ENCODE results near the gene LZTS2.

LZTS2 gene

DNA sequence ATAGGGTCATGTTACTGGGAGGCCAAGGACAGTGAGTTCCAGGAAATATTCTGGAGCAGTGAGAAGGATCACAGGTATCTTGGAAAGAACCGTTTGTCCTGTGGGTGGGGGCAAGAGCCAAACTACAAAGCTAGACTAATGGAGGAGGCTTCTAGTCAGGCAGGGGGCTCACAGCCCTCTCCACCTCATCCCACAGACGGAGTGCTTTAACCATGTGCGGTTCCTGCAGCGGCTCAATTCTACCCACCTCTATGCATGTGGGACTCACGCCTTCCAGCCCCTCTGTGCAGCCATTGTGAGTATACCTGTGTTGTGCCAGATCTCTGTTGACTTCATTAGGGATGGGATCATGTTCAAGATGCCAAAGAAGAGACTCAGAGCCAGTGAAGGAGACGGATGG lies 22.2 kb upstream of the LZTS2 start:
- CTCF ChIA-PET, result no interaction called here

GRCh38 chr10:100978121-100978900 lies 21.3 kb upstream of the LZTS2 start:
- DNase-seq (ENCODE audit: extremely low spot score), result no peak
- ChIA-PET POLR2A (no interaction called here), CTCF (no interaction called here)
- no peak for TF ChIP-seq ELF4 (IDR thresholded peaks at IDR 0.05)
- no peak for TF ChIP-seq FOXA1 (IDR thresholded peaks at IDR 0.05)
- no peak for TF ChIP-seq PKNOX1 (IDR thresholded peaks at IDR 0.05)
- TF ChIP-seq BHLHE40 (IDR thresholded peaks at IDR 0.05; ENCODE audit: borderline replicate concordance), result no peak
- TF ChIP-seq L3MBTL2 (conservative IDR thresholded peaks at IDR 0.05), result no peak
- TF ChIP-seq FOXK2 (IDR thresholded peaks at IDR 0.05), result no peak
- TF ChIP-seq FOXM1 (IDR thresholded peaks at IDR 0.05; ENCODE audit: borderline replicate concordance), result no peak
- TF ChIP-seq SUZ12 (IDR thresholded peaks at IDR 0.05), result no peak
- TF ChIP-seq SP1 (IDR thresholded peaks at IDR 0.05), result no peak
- no peak for TF ChIP-seq LEF1 (IDR thresholded peaks at IDR 0.05; ENCODE audit: borderline replicate concordance)
- TF ChIP-seq ARNT (IDR thresholded peaks at IDR 0.05), result no peak
- no peak for TF ChIP-seq HDGF (IDR thresholded peaks at IDR 0.05; ENCODE audit: borderline replicate concordance)
- no peak for TF ChIP-seq NFRKB (IDR thresholded peaks at IDR 0.05)
- no peak for TF ChIP-seq TARDBP (IDR thresholded peaks at IDR 0.05)
- no peak for TF ChIP-seq CTBP1 (IDR thresholded peaks at IDR 0.05; ENCODE audit: borderline replicate concordance)
- no peak for TF ChIP-seq ZNF384 (IDR thresholded peaks at IDR 0.05)

More for the DNA sequence above, 22.2 kb upstream of the LZTS2 start:
- TF ChIP-seq CTBP1 (IDR thresholded peaks at IDR 0.05; ENCODE audit: borderline replicate concordance), result no peak
- DNase-seq (ENCODE audit: extremely low spot score), result no peak
- POLR2A ChIA-PET, result interaction anchor here (0.6 kb wide), 1 partner anchor 369 kb away, joined by 3 read pairs; no protein-coding TSS in a partner anchor

DNA sequence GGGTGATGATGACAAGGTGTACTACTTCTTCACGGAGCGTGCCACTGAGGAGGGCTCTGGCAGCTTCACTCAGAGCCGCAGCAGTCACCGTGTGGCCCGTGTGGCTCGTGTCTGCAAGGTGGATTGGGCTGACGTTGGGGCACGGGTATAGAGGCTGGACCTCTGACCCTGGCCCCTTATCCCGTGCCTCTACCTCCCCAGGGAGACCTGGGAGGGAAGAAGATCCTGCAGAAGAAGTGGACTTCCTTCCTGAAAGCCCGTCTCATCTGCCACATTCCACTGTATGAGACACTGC lies 20.8 kb upstream of the LZTS2 start:
- POLR2A ChIA-PET, result no interaction called here
- CTCF ChIA-PET, result no interaction called here
- no peak for DNase-seq (ENCODE audit: extremely low spot score)
- TF ChIP-seq L3MBTL2 (conservative IDR thresholded peaks at IDR 0.05), result no peak

DNA sequence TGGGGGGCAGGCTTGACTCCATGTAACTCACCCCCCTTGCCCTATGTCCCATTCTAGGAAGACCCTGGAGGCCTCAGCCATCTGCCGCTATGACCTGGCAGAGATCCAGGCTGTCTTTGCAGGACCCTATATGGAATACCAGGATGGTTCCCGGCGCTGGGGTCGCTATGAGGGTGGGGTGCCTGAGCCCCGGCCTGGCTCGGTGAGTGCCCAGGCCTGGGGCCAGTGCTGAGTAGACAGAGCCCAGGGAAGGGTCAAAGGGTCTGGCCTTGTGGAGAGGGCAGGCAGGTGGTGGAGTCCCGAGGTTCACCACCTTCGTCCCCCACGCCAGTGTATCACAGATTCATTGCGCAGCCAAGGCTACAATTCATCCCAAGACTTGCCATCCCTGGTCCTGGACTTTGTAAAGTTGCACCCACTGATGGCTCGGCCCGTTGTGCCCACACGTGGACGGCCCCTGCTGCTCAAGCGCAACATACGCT lies 19.8 kb upstream of the LZTS2 start:
- ChIA-PET POLR2A (no interaction called here), CTCF (no interaction called here)
- no peak for DNase-seq (ENCODE audit: extremely low spot score)
- no peak for TF ChIP-seq HDGF (IDR thresholded peaks at IDR 0.05; ENCODE audit: borderline replicate concordance)
- TF ChIP-seq SUZ12 (IDR thresholded peaks at IDR 0.05), result no peak
- no peak for TF ChIP-seq ZNF384 (IDR thresholded peaks at IDR 0.05)
- no peak for TF ChIP-seq ELF4 (IDR thresholded peaks at IDR 0.05)

GRCh38 chr10:100980311-100980710 lies 19.3 kb upstream of the LZTS2 start:
- POLR2A ChIA-PET, result interaction anchor here (1.5 kb wide), 1 partner anchor 12 kb away, joined by 3 read pairs; no protein-coding TSS in a partner anchor
- no peak for TF ChIP-seq LEF1 (IDR thresholded peaks at IDR 0.05; ENCODE audit: borderline replicate concordance)
- TF ChIP-seq ZNF384 (IDR thresholded peaks at IDR 0.05), result no peak
- no peak for TF ChIP-seq L3MBTL2 (conservative IDR thresholded peaks at IDR 0.05)
- no peak for TF ChIP-seq ELF4 (IDR thresholded peaks at IDR 0.05)
- no peak for TF ChIP-seq SP1 (IDR thresholded peaks at IDR 0.05)
- no peak for TF ChIP-seq SUZ12 (IDR thresholded peaks at IDR 0.05)
- TF ChIP-seq FOXA1 (IDR thresholded peaks at IDR 0.05), result no peak
- no peak for TF ChIP-seq BHLHE40 (IDR thresholded peaks at IDR 0.05; ENCODE audit: borderline replicate concordance)
- no peak for TF ChIP-seq FOXK2 (IDR thresholded peaks at IDR 0.05)
- no peak for TF ChIP-seq TARDBP (IDR thresholded peaks at IDR 0.05)
- TF ChIP-seq CTBP1 (IDR thresholded peaks at IDR 0.05; ENCODE audit: borderline replicate concordance), result no peak
- TF ChIP-seq ARNT (IDR thresholded peaks at IDR 0.05), result no peak
- no peak for TF ChIP-seq NFRKB (IDR thresholded peaks at IDR 0.05)
- TF ChIP-seq HDGF (IDR thresholded peaks at IDR 0.05; ENCODE audit: borderline replicate concordance), result no peak
- no peak for TF ChIP-seq FOXM1 (IDR thresholded peaks at IDR 0.05; ENCODE audit: borderline replicate concordance)
- no peak for TF ChIP-seq PKNOX1 (IDR thresholded peaks at IDR 0.05)
- CTCF ChIA-PET, result no interaction called here
- no peak for DNase-seq (ENCODE audit: extremely low spot score)

GRCh38 chr10:100980711-100981110 lies 18.9 kb upstream of the LZTS2 start:
- POLR2A ChIA-PET, result interaction anchor here (1.5 kb wide), 1 partner anchor 12 kb away, joined by 3 read pairs; no protein-coding TSS in a partner anchor
- CTCF ChIA-PET, result interaction anchor here (1.2 to 1.3 kb wide), 2 partner anchors 12 to 34 kb away, joined by 3 read pairs; no protein-coding TSS in a partner anchor
- no peak for TF ChIP-seq LEF1 (IDR thresholded peaks at IDR 0.05; ENCODE audit: borderline replicate concordance)
- no peak for TF ChIP-seq L3MBTL2 (conservative IDR thresholded peaks at IDR 0.05)
- TF ChIP-seq TARDBP (IDR thresholded peaks at IDR 0.05), result no peak
- TF ChIP-seq CTBP1 (IDR thresholded peaks at IDR 0.05; ENCODE audit: borderline replicate concordance), result no peak
- no peak for TF ChIP-seq ELF4 (IDR thresholded peaks at IDR 0.05)
- no peak for TF ChIP-seq FOXK2 (IDR thresholded peaks at IDR 0.05)
- no peak for TF ChIP-seq HDGF (IDR thresholded peaks at IDR 0.05; ENCODE audit: borderline replicate concordance)
- no peak for TF ChIP-seq BHLHE40 (IDR thresholded peaks at IDR 0.05; ENCODE audit: borderline replicate concordance)
- no peak for TF ChIP-seq ZNF384 (IDR thresholded peaks at IDR 0.05)
- TF ChIP-seq SUZ12 (IDR thresholded peaks at IDR 0.05), result no peak
- TF ChIP-seq SP1 (IDR thresholded peaks at IDR 0.05), result no peak
- no peak for TF ChIP-seq FOXM1 (IDR thresholded peaks at IDR 0.05; ENCODE audit: borderline replicate concordance)
- TF ChIP-seq NFRKB (IDR thresholded peaks at IDR 0.05), result no peak
- no peak for TF ChIP-seq PKNOX1 (IDR thresholded peaks at IDR 0.05)
- TF ChIP-seq FOXA1 (IDR thresholded peaks at IDR 0.05), result no peak
- TF ChIP-seq ARNT (IDR thresholded peaks at IDR 0.05), result no peak

More at GRCh38 chr10:100980711-100981110, 18.9 kb upstream of the LZTS2 start:
- no peak for DNase-seq (ENCODE audit: extremely low spot score)

Data from HEK293T (cell line).